Endothelial cell of umbilical vein (primary cell): ENCODE data around the gene RALGAPA1. TPM values are rescaled to one million over a fixed set of nuclear protein-coding genes. Genes with fewer than 3 reads are reported as not detected.
"Not testable (repeated sequence)": the region's sequence is repeated elsewhere in the genome, so short reads cannot be mapped to it uniquely, and the experiment has no call there.

Experiments used
- BruUV-seq: library from RNA; stranded (reverse); fragments of 400-500 nt; replicated peaks from 2 replicates; lab custom pipeline; 2021; lab: Mats Ljungman, UMichigan
- CTCF ChIA-PET: fragments of 300-600, 350-600 bp; sonication (Branson Sonifier 250); formaldehyde crosslinking; loops from one replicate; lab custom pipeline; 2021; ENCODE audit warnings: antibody characterized with exemption, inconsistent platforms; lab: Charles Lee
- POLR2A ChIA-PET: fragments of 300-600, 350-600 bp; sonication (Branson Sonifier 250); formaldehyde crosslinking; loops from one replicate; lab custom pipeline; 2021; ENCODE audit warnings: antibody characterized with exemption, inconsistent platforms; lab: Charles Lee
- DNase-seq: peaks from one replicate; pipeline ENCODE4 v3.0.0-alpha.2; 2011; ENCODE audit warnings: low read depth, low spot score
- FAIRE-seq: peaks from 2 replicates; lab custom pipeline; 2011; peaks lifted over from hg19 to GRCh38; lab: Jason Lieb, UNC
- H2AFZ ChIP-seq: 2 replicates; pipeline ENCODE4 v1.6.0; 2012; ENCODE audit warnings: low read depth, low read length, control low read depth, inconsistent platforms
- H3K27ac ChIP-seq: 2 replicates; pipeline ENCODE4 v1.5.1; 2011; ENCODE audit warnings: low read depth, mild to moderate bottlenecking, control low read depth, low read length, moderate library complexity; ENCODE audit not compliant: insufficient read depth
- H3K27me3 ChIP-seq, 2 experiments: 2 replicates each; pipeline versions ENCODE4 v1.6.0 to v1.6.1; 2011; ENCODE audit warnings: low read length in 2 of 2, mixed read lengths in 1 of 2; ENCODE audit not compliant: control insufficient read depth in 2 of 2, insufficient read depth in 2 of 2
- H3K36me3 ChIP-seq, 2 experiments: 2 replicates in 1 of 2; 3 replicates in 1 of 2; pipeline ENCODE4 v1.5.1; 2011; ENCODE audit warnings: low read length in 2 of 2, mild to moderate bottlenecking in 1 of 2, moderate library complexity in 1 of 2; ENCODE audit not compliant: control insufficient read depth in 2 of 2, insufficient read depth in 2 of 2; ENCODE audit errors: extremely low read depth in 1 of 2
- H3K4me1 ChIP-seq: 3 replicates; pipeline ENCODE4 v1.5.1; 2011; ENCODE audit warnings: mild to moderate bottlenecking, low read length; ENCODE audit not compliant: control insufficient read depth, insufficient read depth; ENCODE audit errors: extremely low read depth
- H3K4me2 ChIP-seq: 2 replicates; pipeline ENCODE4 v1.6.1; 2011; ENCODE audit warnings: low read length, control low read depth, mixed read lengths; ENCODE audit not compliant: insufficient read depth
- H3K4me3 ChIP-seq, 3 experiments: fragments of 200-600 bp in 1 of 3; sonication (generic), shearing (Covaris generic) in 1 of 3; replicated peaks in 1 of 3; 2 replicates each; pipeline ENCODE4 v1.5.1; 2011 to 2016; ENCODE audit warnings: control low read depth in 3 of 3, low read length in 3 of 3, mild to moderate bottlenecking in 2 of 3, inconsistent platforms in 1 of 3, low read depth in 1 of 3, moderate library complexity in 1 of 3; ENCODE audit not compliant: insufficient read depth in 1 of 3
- H3K79me2 ChIP-seq: 2 replicates; pipeline ENCODE4 v1.6.0; 2012; ENCODE audit warnings: low read length, inconsistent platforms; ENCODE audit not compliant: control insufficient read depth, insufficient read depth
- H3K9ac ChIP-seq: replicated peaks from 2 replicates; pipeline ENCODE3; 2011; ENCODE audit warnings: low read length, control low read depth; ENCODE audit not compliant: insufficient read depth; ENCODE audit errors: extremely low read depth
- H3K9me1 ChIP-seq: replicated peaks from 3 replicates; pipeline ENCODE4 v1.6.0; 2011; ENCODE audit warnings: mild to moderate bottlenecking, low read length; ENCODE audit not compliant: control insufficient read depth, insufficient read depth; ENCODE audit errors: extremely low read depth
- H3K9me3 ChIP-seq: replicated peaks from 2 replicates; pipeline ENCODE4 v1.5.1; 2012; ENCODE audit warnings: low read length, inconsistent platforms; ENCODE audit not compliant: control insufficient read depth, insufficient read depth
- H4K20me1 ChIP-seq: replicated peaks from 2 replicates; pipeline ENCODE3; 2011; ENCODE audit warnings: mild to moderate bottlenecking, low read length; ENCODE audit not compliant: control insufficient read depth, insufficient read depth; ENCODE audit errors: extremely low read depth
- dilution Hi-C: fragments of 300-500 bp; cut with MboI; formaldehyde crosslinking; loops from one replicate; pipeline ENCODE4 v1.15.0; 2019; ENCODE audit warnings: low sequenced_read_pairs; ENCODE audit not compliant: extremely low pct_ligation_motif_present
- intact Hi-C: fragments of 100-400 bp; cut with micrococcal nuclease; formaldehyde crosslinking; loops from one replicate; pipeline ENCODE4 v1.10.0; 2022
- polyA plus RNA-seq, 4 experiments: library from polyadenylated mRNA; depleted of rRNA in 3 of 4; stranded (reverse) in 3 of 4; unstranded in 1 of 4; fragments of >200 nt; gene quantifications; 2 replicates each; pipeline versions ENCODE4 v1.2.1 to v1.2.3, GENCODE V29; 2011 to 2012; ENCODE audit warnings: missing spikeins in 1 of 4
- total RNA-seq: library from RNA; stranded (reverse); gene quantifications from 2 replicates; pipeline ENCODE4 v1.2.3, GENCODE V29; 2021

RALGAPA1 gene
- total and polyA plus RNA-seq, 2 donors (not counting 3 experiments of a cell fraction or from before 2014, with no cell fraction given): 6.1 to 30.9 TPM

GRCh38 chr14:35842245-35842644 is 33.1 kb upstream of the RALGAPA1 start:
- H3K36me3 ChIP-seq, H3K79me2 ChIP-seq, intact Hi-C loops, dilution Hi-C loops, CTCF ChIA-PET, H3K9me1 ChIP-seq, BruUV-seq, H4K20me1 ChIP-seq, H3K9me3 ChIP-seq, H3K27ac ChIP-seq, H3K27me3 ChIP-seq, H3K9ac ChIP-seq, H3K4me1 ChIP-seq, H3K4me2 ChIP-seq, POLR2A ChIA-PET, FAIRE-seq, H2AFZ ChIP-seq, DNase-seq, H3K4me3 ChIP-seq: not testable (repeated sequence)

- H3K9me1 ChIP-seq, BruUV-seq, FAIRE-seq, dilution Hi-C loops, H3K9me3 ChIP-seq, H2AFZ ChIP-seq, intact Hi-C loops, H3K27ac ChIP-seq, H3K79me2 ChIP-seq, H3K4me2 ChIP-seq, H3K36me3 ChIP-seq, H4K20me1 ChIP-seq, H3K9ac ChIP-seq, H3K27me3 ChIP-seq, H3K4me1 ChIP-seq, DNase-seq, CTCF ChIA-PET, H3K4me3 ChIP-seq, POLR2A ChIA-PET: not testable (repeated sequence)
These were observed 32.6 kb upstream of the RALGAPA1 start for GRCh38 chr14:35841704-35842103.
